ENCODE measurements around the gene TTYH1.

GRCh38 chr19:54451997-54452396 lies 36.7 kb downstream of the TTYH1 start:
- TF ChIP-seq POLR2A (IDR thresholded peaks at IDR 0.05; ENCODE audit: low read length) (no peak), GATA1 (IDR thresholded peaks at IDR 0.05; ENCODE audit: low read depth, low read length) (no peak)

Data from erythroblast (primary cell).